Measurements from ENCODE around the gene EMC8.

The EMC8 gene

DNA sequence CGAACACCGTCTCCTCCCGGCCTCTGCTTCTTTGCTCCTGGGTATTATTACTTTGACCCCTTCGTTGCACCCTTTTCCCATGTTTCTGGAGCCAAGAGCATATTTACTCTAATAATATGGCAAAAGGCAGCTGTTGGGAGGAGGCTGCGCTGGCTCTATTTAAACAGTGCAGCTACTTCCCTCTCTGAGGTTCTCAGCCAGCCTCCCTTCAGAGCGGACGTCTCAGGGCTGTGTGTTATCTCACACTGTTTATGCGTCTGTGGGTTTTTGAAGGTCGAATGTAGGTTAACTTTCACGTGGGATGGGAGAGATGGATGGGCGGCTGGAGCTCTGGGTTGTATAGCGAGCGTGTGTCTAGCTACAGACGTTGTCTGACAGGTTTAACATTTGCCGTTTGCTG is 45.4 kb upstream of the EMC8 start:
- TF ChIP-seq, protein P1, sequence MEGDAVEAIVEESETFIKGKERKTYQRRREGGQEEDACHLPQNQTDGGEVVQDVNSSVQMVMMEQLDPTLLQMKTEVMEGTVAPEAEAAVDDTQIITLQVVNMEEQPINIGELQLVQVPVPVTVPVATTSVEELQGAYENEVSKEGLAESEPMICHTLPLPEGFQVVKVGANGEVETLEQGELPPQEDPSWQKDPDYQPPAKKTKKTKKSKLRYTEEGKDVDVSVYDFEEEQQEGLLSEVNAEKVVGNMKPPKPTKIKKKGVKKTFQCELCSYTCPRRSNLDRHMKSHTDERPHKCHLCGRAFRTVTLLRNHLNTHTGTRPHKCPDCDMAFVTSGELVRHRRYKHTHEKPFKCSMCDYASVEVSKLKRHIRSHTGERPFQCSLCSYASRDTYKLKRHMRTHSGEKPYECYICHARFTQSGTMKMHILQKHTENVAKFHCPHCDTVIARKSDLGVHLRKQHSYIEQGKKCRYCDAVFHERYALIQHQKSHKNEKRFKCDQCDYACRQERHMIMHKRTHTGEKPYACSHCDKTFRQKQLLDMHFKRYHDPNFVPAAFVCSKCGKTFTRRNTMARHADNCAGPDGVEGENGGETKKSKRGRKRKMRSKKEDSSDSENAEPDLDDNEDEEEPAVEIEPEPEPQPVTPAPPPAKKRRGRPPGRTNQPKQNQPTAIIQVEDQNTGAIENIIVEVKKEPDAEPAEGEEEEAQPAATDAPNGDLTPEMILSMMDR (IDR thresholded peaks at IDR 0.05; ENCODE audit: control insufficient read depth, insufficient read depth, low read depth, low read length, missing control alignments): no peak
- no peak overlapping the region for H3K4me3 ChIP-seq (ENCODE audit: control insufficient read depth, low read depth, low read length)
- no peak for DNase-seq (ENCODE audit: low read depth)

DNA sequence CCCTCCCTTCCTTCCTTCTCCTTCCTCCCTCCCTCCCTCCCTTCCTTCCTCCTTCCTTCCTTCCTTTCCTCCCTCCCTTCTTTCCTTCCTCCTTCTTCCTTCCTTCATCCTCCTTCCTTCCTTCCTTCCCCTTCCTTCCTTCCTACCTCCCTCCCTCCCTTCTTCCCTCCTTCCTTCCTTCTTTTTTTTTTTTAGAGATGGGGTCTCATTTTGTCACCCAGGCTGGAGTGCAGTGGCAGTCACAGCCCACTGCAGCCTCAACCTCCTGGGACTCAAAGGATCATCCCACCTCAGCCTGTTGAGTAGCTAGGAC is 44.8 kb upstream of the EMC8 start:
- no peak overlapping the region for H3K4me3 ChIP-seq (ENCODE audit: control insufficient read depth, low read depth, low read length)
- TF ChIP-seq, protein P1 (IDR thresholded peaks at IDR 0.05; ENCODE audit: control insufficient read depth, insufficient read depth, low read depth, low read length, missing control alignments): no peak
- DNase-seq (ENCODE audit: low read depth): no peak

DNA sequence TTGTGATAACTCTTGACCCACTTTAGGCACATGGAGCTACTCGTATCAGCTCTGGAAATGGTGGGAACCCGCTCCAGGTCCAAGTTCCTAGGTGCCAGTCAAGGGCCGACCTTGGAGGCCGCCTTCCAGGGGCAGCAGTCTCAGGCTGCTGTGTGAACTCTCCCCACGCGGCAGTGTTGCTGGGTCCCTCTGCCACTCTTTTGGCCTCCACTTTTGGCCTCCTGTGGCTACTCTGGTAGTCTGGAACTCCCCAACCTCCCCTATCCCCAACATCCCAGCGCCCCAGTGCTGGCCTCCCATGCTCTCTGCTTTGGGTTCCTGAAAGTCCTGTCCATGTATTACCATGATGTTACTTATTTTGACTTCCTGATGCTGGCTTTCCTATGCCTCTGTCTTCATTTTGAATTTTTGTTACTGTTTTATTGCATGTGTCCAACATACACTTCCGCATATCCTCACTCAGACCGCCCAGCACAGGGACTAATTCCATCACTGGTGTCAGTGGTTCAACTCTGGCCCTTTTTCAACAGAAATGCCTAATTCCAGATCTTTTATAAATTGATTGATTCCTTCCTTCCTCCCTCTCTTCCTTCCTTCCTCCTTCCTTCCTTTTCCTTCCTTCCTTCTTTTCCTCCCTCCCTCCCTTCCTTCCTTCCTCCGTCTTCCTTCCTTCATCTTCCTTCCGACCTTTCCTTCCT is 44.3 kb upstream of the EMC8 start:
- TF ChIP-seq, protein P1 (IDR thresholded peaks at IDR 0.05; ENCODE audit: control insufficient read depth, insufficient read depth, low read depth, low read length, missing control alignments): no peak
- DNase-seq (ENCODE audit: low read depth): no peak
- H3K4me3 ChIP-seq (ENCODE audit: control insufficient read depth, low read depth, low read length): no peak overlapping the region

DNA sequence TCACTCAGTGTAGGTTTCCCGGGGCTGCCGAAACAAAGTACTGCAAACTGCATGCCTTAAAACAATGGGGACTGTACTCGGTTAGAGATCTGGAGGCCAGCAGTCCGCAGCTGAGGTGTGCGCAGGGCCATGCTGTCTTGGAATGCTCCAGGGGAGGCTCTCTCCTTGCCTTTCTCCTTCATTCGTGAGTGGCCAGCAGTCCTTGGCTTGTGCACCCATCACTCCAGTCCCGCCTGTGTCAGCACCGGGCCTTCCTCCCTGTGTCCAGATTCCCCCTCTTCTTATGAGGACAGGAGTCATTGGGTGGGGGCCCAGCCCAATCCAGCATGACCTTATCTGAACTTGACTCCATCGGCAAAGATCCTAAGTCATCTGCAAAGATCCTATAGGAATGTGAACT is 43.5 kb upstream of the EMC8 start:
- TF ChIP-seq, protein P1 (IDR thresholded peaks at IDR 0.05; ENCODE audit: control insufficient read depth, insufficient read depth, low read depth, low read length, missing control alignments): no peak
- no peak for DNase-seq (ENCODE audit: low read depth)
- no peak overlapping the region for H3K4me3 ChIP-seq (ENCODE audit: control insufficient read depth, low read depth, low read length)

DNA sequence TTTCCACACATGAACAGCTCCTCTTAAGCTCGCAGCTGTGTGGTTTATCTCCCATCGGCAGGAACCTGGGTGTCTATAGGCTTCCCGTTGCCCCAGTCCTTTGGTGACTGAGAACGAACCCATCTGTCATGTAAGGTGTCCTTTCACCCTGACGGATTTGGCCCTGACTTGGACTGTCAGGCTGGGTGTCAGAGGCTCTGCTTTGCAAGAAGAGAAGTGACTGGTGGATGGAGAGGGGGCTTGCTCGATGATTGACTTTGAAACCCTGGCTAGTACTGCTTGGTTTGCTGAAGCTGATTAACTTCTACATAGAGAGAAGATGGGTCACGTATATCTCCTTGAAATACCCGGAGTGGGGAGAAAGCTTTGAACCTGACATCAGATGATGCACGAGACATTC is 43.1 kb upstream of the EMC8 start:
- DNase-seq (ENCODE audit: low read depth): no peak
- no peak overlapping the region for H3K4me3 ChIP-seq (ENCODE audit: control insufficient read depth, low read depth, low read length)
- TF ChIP-seq, protein P1 (IDR thresholded peaks at IDR 0.05; ENCODE audit: control insufficient read depth, insufficient read depth, low read depth, low read length, missing control alignments): no peak

DNA sequence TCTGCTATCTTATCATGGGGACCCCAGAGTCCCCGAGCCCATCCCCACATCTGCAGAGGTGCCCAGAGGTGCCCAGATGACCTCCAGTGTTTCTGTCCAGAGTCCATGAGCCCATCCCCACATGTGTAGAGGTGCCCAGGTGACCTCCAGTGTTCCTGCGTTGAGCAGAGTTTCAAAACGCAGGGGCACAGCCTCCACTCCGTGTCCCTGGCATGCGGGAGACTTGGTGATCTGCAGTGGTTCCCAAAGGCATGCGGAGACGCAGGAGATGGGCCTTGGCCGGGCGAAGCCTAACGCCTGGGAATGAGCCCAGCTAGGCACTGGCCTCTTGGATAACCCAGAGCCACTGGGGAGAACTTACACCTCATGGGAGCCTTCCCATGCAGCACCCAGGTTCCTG is 41.5 kb upstream of the EMC8 start:
- no peak for DNase-seq (ENCODE audit: low read depth)

More for the DNA sequence above, 41.5 kb upstream of the EMC8 start:
- H3K4me3 ChIP-seq (ENCODE audit: control insufficient read depth, low read depth, low read length): no peak overlapping the region
- TF ChIP-seq, protein P1 (IDR thresholded peaks at IDR 0.05; ENCODE audit: control insufficient read depth, insufficient read depth, low read depth, low read length, missing control alignments): no peak
